ENCODE measurements around the gene APOA5.

The APOA5 gene

GRCh38 chr11:116797816-116798215 lies 6.1 kb upstream of the APOA5 start:
- Histone ChIP-seq H3K4me3 (ENCODE audit: insufficient read depth, low read depth, low read length, poor library complexity, severe bottlenecking) (no peak overlapping the region), H3K36me3 (ENCODE audit: control insufficient read depth, insufficient read depth, low read length) (no peaks in the 10 kb centered on the region), H3K4me1 (ENCODE audit: control insufficient read depth, insufficient read depth, low read length, poor library complexity, severe bottlenecking) (no peaks in the 10 kb centered on the region), H3K27ac (ENCODE audit: insufficient read depth, low read length, poor library complexity, severe bottlenecking) (no peak overlapping the region), H3K9me3 (ENCODE audit: control insufficient read depth, low read length) (no peaks in the 10 kb centered on the region), H3K27me3 (replicated peaks; ENCODE audit: control insufficient read depth, insufficient read depth, low read length, poor library complexity, severe bottlenecking) (no peaks in the 10 kb centered on the region)
- no peak for DNase-seq

GRCh38 chr11:116796548-116796947 lies 4.9 kb upstream of the APOA5 start:
- H3K9me3 ChIP-seq (ENCODE audit: control insufficient read depth, low read length), result no peaks in the 10 kb centered on the region
- no peak overlapping the region for H3K4me3 ChIP-seq (ENCODE audit: insufficient read depth, low read depth, low read length, poor library complexity, severe bottlenecking)
- no peaks in the 10 kb centered on the region for H3K36me3 ChIP-seq (ENCODE audit: control insufficient read depth, insufficient read depth, low read length)
- peaks cover under 1% of the 10 kb centered on the region for H3K4me1 ChIP-seq (ENCODE audit: control insufficient read depth, insufficient read depth, low read length, poor library complexity, severe bottlenecking)
- DNase-seq, result no peak
- H3K27me3 ChIP-seq (replicated peaks; ENCODE audit: control insufficient read depth, insufficient read depth, low read length, poor library complexity, severe bottlenecking), result no peaks in the 10 kb centered on the region
- no peak overlapping the region for H3K27ac ChIP-seq (ENCODE audit: insufficient read depth, low read length, poor library complexity, severe bottlenecking)

- no peaks in the 10 kb centered on the region for H3K9me3 ChIP-seq (ENCODE audit: control insufficient read depth, low read length)
- no peak for DNase-seq
- H3K4me3 ChIP-seq (ENCODE audit: insufficient read depth, low read depth, low read length, poor library complexity, severe bottlenecking), result no peak overlapping the region
- no peak overlapping the region for H3K27ac ChIP-seq (ENCODE audit: insufficient read depth, low read length, poor library complexity, severe bottlenecking)
- H3K36me3 ChIP-seq (ENCODE audit: control insufficient read depth, insufficient read depth, low read length), result no peaks in the 10 kb centered on the region
- H3K4me1 ChIP-seq (ENCODE audit: control insufficient read depth, insufficient read depth, low read length, poor library complexity, severe bottlenecking), result peaks cover 9% of the 10 kb centered on the region
- no peaks in the 10 kb centered on the region for H3K27me3 ChIP-seq (replicated peaks; ENCODE audit: control insufficient read depth, insufficient read depth, low read length, poor library complexity, severe bottlenecking)
Observed at GRCh38 chr11:116794851-116795250, 3.2 kb upstream of the APOA5 start.

DNA sequence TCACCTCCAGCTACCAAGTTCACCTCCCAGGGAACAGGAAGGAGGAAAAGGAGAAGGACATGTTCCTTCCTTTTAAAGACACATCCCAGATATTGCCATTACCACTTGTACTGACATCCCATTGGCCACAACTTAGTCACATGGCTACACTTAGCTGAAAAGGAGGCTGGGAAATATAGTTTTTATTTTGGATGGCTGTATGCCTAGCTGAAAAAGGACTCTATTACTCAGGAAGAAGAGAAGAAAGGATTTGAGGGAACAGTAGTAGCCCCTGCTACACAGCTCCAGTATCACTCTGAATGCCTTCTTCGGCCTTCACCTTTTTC lies 2.1 kb upstream of the APOA5 start:
- Histone ChIP-seq H3K4me3 (ENCODE audit: insufficient read depth, low read depth, low read length, poor library complexity, severe bottlenecking) (no peak overlapping the region), H3K4me1 (ENCODE audit: control insufficient read depth, insufficient read depth, low read length, poor library complexity, severe bottlenecking) (peaks cover 9% of the 10 kb centered on the region), H3K9me3 (ENCODE audit: control insufficient read depth, low read length) (no peaks in the 10 kb centered on the region), H3K27ac (ENCODE audit: insufficient read depth, low read length, poor library complexity, severe bottlenecking) (no peak overlapping the region), H3K36me3 (ENCODE audit: control insufficient read depth, insufficient read depth, low read length) (no peaks in the 10 kb centered on the region), H3K27me3 (replicated peaks; ENCODE audit: control insufficient read depth, insufficient read depth, low read length, poor library complexity, severe bottlenecking) (no peaks in the 10 kb centered on the region)
- no peak for DNase-seq

DNA sequence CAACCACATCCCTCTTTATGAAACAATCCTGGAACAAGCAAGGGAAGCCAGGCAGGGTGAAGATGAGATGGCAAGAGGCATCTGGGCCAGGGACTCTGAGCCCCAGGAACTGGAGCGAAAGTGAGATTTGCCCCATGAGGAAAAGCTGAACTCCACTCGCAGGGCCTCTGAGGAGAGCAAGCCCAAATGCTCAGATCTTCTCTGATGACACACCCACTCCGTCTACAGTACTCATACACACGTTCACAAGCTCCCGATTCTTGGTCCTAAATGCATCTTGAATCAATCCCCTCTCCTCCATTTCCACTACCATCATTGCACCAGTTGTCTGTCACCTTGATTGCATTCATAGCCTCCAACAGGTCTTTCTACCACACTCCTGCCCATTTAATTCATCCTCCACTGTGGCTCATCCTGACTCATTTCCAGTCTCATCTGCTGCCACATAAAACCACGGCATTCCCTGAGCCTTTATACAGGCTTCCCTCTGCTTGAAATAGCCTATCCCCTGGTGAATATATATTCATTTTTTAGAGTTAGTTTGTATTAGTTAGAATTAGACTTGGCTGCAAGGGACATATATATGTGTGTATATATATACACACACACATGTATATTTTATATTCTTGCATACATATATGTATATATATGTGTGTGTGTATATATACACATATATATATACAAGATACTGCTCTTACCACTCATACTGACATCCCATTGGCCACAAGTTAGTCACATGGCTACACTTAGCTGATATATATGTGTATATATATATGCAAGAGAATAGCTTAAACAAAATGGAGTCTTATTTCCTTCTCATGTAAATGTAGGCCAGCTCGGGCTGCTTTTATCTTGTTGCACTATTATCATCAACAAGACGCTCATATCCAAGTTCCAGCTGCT lies 1.4 kb upstream of the APOA5 start:
- no peak for DNase-seq
- Histone ChIP-seq H3K36me3 (ENCODE audit: control insufficient read depth, insufficient read depth, low read length) (no peaks in the 10 kb centered on the region), H3K27me3 (replicated peaks; ENCODE audit: control insufficient read depth, insufficient read depth, low read length, poor library complexity, severe bottlenecking) (no peaks in the 10 kb centered on the region), H3K4me3 (ENCODE audit: insufficient read depth, low read depth, low read length, poor library complexity, severe bottlenecking) (no peak overlapping the region), H3K27ac (ENCODE audit: insufficient read depth, low read length, poor library complexity, severe bottlenecking) (no peak overlapping the region), H3K9me3 (ENCODE audit: control insufficient read depth, low read length) (no peaks in the 10 kb centered on the region), H3K4me1 (ENCODE audit: control insufficient read depth, insufficient read depth, low read length, poor library complexity, severe bottlenecking) (peaks cover 13% of the 10 kb centered on the region)

DNA sequence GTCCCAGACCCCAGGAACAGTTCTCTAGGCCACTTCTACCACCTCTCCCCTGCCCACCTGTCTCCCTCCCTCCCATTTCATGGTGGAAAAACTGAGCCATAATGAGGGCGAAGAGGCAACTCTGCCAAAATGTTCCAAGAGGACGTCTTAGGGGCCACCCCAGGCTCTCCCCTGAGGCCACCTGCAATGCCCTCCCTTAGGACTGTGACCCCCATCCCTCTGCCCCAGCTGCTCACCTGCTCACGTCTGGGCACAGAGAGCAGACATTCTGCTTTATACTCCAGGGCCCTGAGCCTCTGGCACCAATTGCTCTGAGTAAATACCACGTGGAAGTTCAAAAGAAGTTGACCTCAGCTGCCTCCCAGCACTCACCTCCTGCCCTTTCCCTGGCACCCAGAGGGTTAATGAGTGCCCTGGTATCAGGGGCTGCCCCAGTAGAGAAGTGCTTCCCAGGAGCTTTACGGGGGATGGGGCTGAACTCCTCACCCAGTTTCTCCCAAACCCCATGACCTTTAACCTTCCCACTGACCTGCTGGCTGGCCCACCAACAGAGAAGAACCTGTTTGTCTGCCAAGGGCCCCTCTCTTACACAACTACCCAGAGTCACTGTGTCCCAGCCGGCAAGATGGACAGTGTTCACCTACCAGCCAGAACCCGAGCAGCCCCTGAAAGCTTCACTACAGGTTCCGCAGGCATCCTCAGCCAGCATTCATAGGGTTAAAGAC lies 627 bp upstream of the APOA5 start:
- Histone ChIP-seq H3K27me3 (replicated peaks; ENCODE audit: control insufficient read depth, insufficient read depth, low read length, poor library complexity, severe bottlenecking) (no peaks in the 10 kb centered on the region), H3K9me3 (ENCODE audit: control insufficient read depth, low read length) (no peaks in the 10 kb centered on the region), H3K36me3 (ENCODE audit: control insufficient read depth, insufficient read depth, low read length) (no peaks in the 10 kb centered on the region), H3K4me1 (ENCODE audit: control insufficient read depth, insufficient read depth, low read length, poor library complexity, severe bottlenecking) (peaks cover 14% of the 10 kb centered on the region), H3K27ac (ENCODE audit: insufficient read depth, low read length, poor library complexity, severe bottlenecking) (no peak overlapping the region), H3K4me3 (ENCODE audit: insufficient read depth, low read depth, low read length, poor library complexity, severe bottlenecking) (no peak overlapping the region)
- no peak for DNase-seq

- H3K4me1 ChIP-seq (ENCODE audit: control insufficient read depth, insufficient read depth, low read length, poor library complexity, severe bottlenecking), result peaks cover 25% of the 10 kb centered on the region
- peaks cover 3% of the 10 kb centered on the region for H3K36me3 ChIP-seq (ENCODE audit: control insufficient read depth, insufficient read depth, low read length)
- peak; percentile 52 to 67 (median 57) for DNase-seq
- H3K9me3 ChIP-seq (ENCODE audit: control insufficient read depth, low read length), result no peaks in the 10 kb centered on the region
- no peaks in the 10 kb centered on the region for H3K27me3 ChIP-seq (replicated peaks; ENCODE audit: control insufficient read depth, insufficient read depth, low read length, poor library complexity, severe bottlenecking)
- no peak overlapping the region for H3K4me3 ChIP-seq (ENCODE audit: insufficient read depth, low read depth, low read length, poor library complexity, severe bottlenecking)
- H3K27ac ChIP-seq (ENCODE audit: insufficient read depth, low read length, poor library complexity, severe bottlenecking), result no peak overlapping the region
Observed at GRCh38 chr11:116791002-116791812, 472 bp downstream of the APOA5 start.

DNA sequence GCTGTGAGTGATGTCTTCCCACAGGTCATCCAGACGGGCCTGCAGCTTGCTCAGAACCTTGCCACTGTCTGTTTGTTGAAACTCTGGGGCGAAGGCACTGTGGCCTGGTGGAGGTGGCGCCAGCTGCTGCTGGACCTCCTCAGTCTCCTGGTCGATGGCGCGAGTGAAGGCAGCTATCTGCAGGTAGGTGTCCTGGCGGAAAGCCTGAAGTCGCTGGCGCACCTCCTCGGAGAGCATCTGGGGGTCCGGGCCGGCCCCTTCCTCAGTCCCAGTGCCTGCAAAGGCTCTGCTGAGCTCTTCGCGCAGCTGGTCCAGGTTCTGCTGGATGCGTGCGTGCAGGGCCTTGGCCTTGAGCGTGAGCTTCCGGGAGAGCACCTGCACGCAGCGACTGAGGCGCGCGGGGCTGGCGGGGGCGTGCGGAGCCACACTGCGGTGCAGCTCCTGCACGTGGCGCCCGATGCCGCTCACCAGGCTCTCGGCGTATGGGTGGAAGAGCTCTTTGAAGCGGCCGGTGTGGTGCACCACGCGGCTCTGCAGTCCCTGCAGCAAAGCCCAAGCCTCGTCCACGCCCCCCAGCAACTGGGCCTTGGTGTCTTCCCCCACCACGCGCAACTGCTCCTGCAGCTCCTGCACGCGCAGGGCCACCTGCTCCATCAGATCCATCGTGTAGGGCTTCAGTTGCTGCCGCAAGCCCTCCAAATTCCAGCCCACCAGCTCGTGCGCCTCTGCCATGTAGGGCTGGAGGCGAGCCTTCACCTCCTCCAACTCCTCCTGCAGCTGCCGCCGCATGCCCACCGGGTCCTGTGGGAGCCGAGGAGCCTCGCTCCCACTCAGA lies 1.3 kb downstream of the APOA5 start:
- Histone ChIP-seq H3K27me3 (replicated peaks; ENCODE audit: control insufficient read depth, insufficient read depth, low read length, poor library complexity, severe bottlenecking) (no peaks in the 10 kb centered on the region), H3K27ac (ENCODE audit: insufficient read depth, low read length, poor library complexity, severe bottlenecking) (no peak overlapping the region), H3K36me3 (ENCODE audit: control insufficient read depth, insufficient read depth, low read length) (peaks cover 11% of the 10 kb centered on the region), H3K9me3 (ENCODE audit: control insufficient read depth, low read length) (no peaks in the 10 kb centered on the region), H3K4me1 (ENCODE audit: control insufficient read depth, insufficient read depth, low read length, poor library complexity, severe bottlenecking) (peaks cover 29% of the 10 kb centered on the region), H3K4me3 (ENCODE audit: insufficient read depth, low read depth, low read length, poor library complexity, severe bottlenecking) (no peak overlapping the region)
- DNase-seq, result no peak

GRCh38 chr11:116788975-116789374 lies 2.7 kb downstream of the APOA5 start:
- Histone ChIP-seq H3K9me3 (ENCODE audit: control insufficient read depth, low read length) (no peaks in the 10 kb centered on the region), H3K27me3 (replicated peaks; ENCODE audit: control insufficient read depth, insufficient read depth, low read length, poor library complexity, severe bottlenecking) (no peaks in the 10 kb centered on the region), H3K27ac (ENCODE audit: insufficient read depth, low read length, poor library complexity, severe bottlenecking) (no peak overlapping the region), H3K4me3 (ENCODE audit: insufficient read depth, low read depth, low read length, poor library complexity, severe bottlenecking) (no peak overlapping the region), H3K4me1 (ENCODE audit: control insufficient read depth, insufficient read depth, low read length, poor library complexity, severe bottlenecking) (peaks cover 29% of the 10 kb centered on the region), H3K36me3 (ENCODE audit: control insufficient read depth, insufficient read depth, low read length) (peaks cover 26% of the 10 kb centered on the region)
- DNase-seq, result no peak
